Measurements from ENCODE around the gene TNFRSF4. TPM values are rescaled to one million over a fixed set of nuclear protein-coding genes. Genes with fewer than 3 reads are reported as not detected.
A peak's percentile ranks its signal among the peaks of the same experiment; 100 is the strongest.

The TNFRSF4 gene
- total and polyA plus RNA-seq, 2 of the 13 experiments (the other 11 are each of a cell fraction or from before 2014, with no cell fraction given) = not detected

- TF ChIP-seq ARID3A (IDR thresholded peaks at IDR 0.05; ENCODE audit: low read depth, low read length) (no peak), NFE2L1 (CRISPR knock-in tag; IDR thresholded peaks at IDR 0.05; ENCODE audit: borderline replicate concordance) (no peak), PITX1 (CRISPR knock-in tag; IDR thresholded peaks at IDR 0.05) (no peak), TARDBP (CRISPR knock-in tag; IDR thresholded peaks at IDR 0.05) (no peak), MAZ (IDR thresholded peaks at IDR 0.05; ENCODE audit: borderline replicate concordance, low read depth, low read length) (peak; percentile 65; the same call in 1 of the 2 replicates), MAZ (CRISPR knock-in tag; IDR thresholded peaks at IDR 0.05; ENCODE audit: low read depth) (0 out of 2 replicates have a peak, but pooled peaks have one; percentile 38), NFKB2 (CRISPR knock-in tag; IDR thresholded peaks at IDR 0.05; ENCODE audit: borderline replicate concordance) (no peak), ASH2L (IDR thresholded peaks at IDR 0.05; ENCODE audit: insufficient read length, low read depth, low read length) (no peak), NR2C2 (CRISPR knock-in tag; IDR thresholded peaks at IDR 0.05; ENCODE audit: borderline replicate concordance) (no peak), TAF1 (CRISPR knock-in tag; IDR thresholded peaks at IDR 0.05) (no peak; the same call in 1 of the 2 replicates), SRF (IDR thresholded peaks at IDR 0.05; ENCODE audit: low read depth, low read length) (no peak), ETV5 (CRISPR knock-in tag; IDR thresholded peaks at IDR 0.05; ENCODE audit: borderline replicate concordance) (no peak; the same call in 1 of the 2 replicates), MZF1 (CRISPR knock-in tag; IDR thresholded peaks at IDR 0.05; ENCODE audit: borderline replicate concordance) (no peak), PAWR (CRISPR knock-in tag; IDR thresholded peaks at IDR 0.05; ENCODE audit: borderline replicate concordance) (no peak), ARNT2 (CRISPR knock-in tag; IDR thresholded peaks at IDR 0.05; ENCODE audit: low read depth) (no peak), SAP130 (CRISPR knock-in tag; IDR thresholded peaks at IDR 0.05; ENCODE audit: low read depth) (peak; percentile 45; the same call in 1 of the 2 replicates), TAF15 (IDR thresholded peaks at IDR 0.05; ENCODE audit: low read depth, low read length, poor library complexity, severe bottlenecking) (no peak), ZNF556 (CRISPR knock-in tag; IDR thresholded peaks at IDR 0.05; ENCODE audit: borderline replicate concordance) (0 out of 2 replicates have a peak, but pooled peaks have one; percentile 1), EZH2 (conservative IDR thresholded peaks at IDR 0.05; ENCODE audit: low read depth, low read length) (no peak), MIER2 (CRISPR knock-in tag; IDR thresholded peaks at IDR 0.05) (no peak), ZNF75D (CRISPR knock-in tag; IDR thresholded peaks at IDR 0.05; ENCODE audit: borderline replicate concordance) (no peak), ERF (CRISPR knock-in tag; IDR thresholded peaks at IDR 0.05) (no peak), STAT6 (CRISPR knock-in tag; IDR thresholded peaks at IDR 0.05; ENCODE audit: borderline replicate concordance) (no peak), ZNF761 (CRISPR knock-in tag; conservative IDR thresholded peaks at IDR 0.05) (no peak), HES4 (CRISPR knock-in tag; IDR thresholded peaks at IDR 0.05; ENCODE audit: borderline replicate concordance) (peak; percentile 70; the same call in 1 of the 2 replicates), ZNF564 (CRISPR knock-in tag; IDR thresholded peaks at IDR 0.05) (no peak)
Measured at GRCh38 chr1:1168451-1169411, 45.2 kb downstream of the TNFRSF4 start (continued).
